Thoracic aorta (tissue), 2 donors: ENCODE data around the gene TRPM2. TPM values are rescaled to one million over a fixed set of nuclear protein-coding genes. Genes with fewer than 3 reads are reported as not detected.

Experiments used
- ATAC-seq: fragments of 150-250 bp; one replicate; pipeline ENCODE4 v1.8.0; 2017; ENCODE audit warnings: low read depth; ENCODE audit not compliant: insufficient number of reproducible peaks, low FRiP score
- DNase-seq: peaks from one replicate; pipeline ENCODE4 v3.0.0-alpha.2; 2020; ENCODE audit warnings: low spot score
- H3K27ac ChIP-seq, 2 donors: fragments of 200-600 bp; sonication (generic); 1 replicate in 1 of 2; 2 replicates in 1 of 2; pipeline ENCODE4 v1.5.1; 2016; ENCODE audit warnings: mild to moderate bottlenecking in 2 of 2, moderate library complexity in 2 of 2
- H3K27me3 ChIP-seq: fragments of 200-600 bp; sonication (generic); replicated peaks from 2 replicates; pipeline ENCODE4 v1.6.0; 2016; ENCODE audit warnings: mild to moderate bottlenecking; ENCODE audit not compliant: insufficient read depth
- H3K36me3 ChIP-seq: fragments of 200-600 bp; sonication (generic); one replicate; pipeline ENCODE4 v1.5.1; 2016
- H3K4me1 ChIP-seq, 2 donors: fragments of 200-600 bp; sonication (generic); 1 replicate in 1 of 2; 2 replicates in 1 of 2; pipeline versions ENCODE4 v1.5.1 to v1.6.0; 2016; ENCODE audit warnings: low read depth in 2 of 2, mild to moderate bottlenecking in 1 of 2; ENCODE audit not compliant: control insufficient read depth in 1 of 2
- H3K4me3 ChIP-seq: fragments of 200-600 bp; sonication (generic); 2 replicates; pipeline ENCODE4 v1.5.1; 2016; ENCODE audit warnings: mild to moderate bottlenecking
- H3K9me3 ChIP-seq: fragments of 200-600 bp; sonication (generic); 2 replicates; pipeline ENCODE4 v1.5.1; 2016
- total RNA-seq, 2 donors: library from RNA; depleted of rRNA; stranded (reverse); fragments of >200 nt; gene quantifications; one replicate each; pipeline versions ENCODE4 v1.1.0 to v1.2.3, GENCODE V29; 2016
- TF ChIP-seq, protein P1 (sequence below): fragments of 200-600 bp; sonication (generic); IDR thresholded peaks from one replicate; pipeline ENCODE4 v1.5.1; 2019; ENCODE audit warnings: antibody characterized with exemption

TRPM2 gene
- total RNA-seq, 2 donors from 2014 or later = 10.4 to 12.9 TPM

DNA sequence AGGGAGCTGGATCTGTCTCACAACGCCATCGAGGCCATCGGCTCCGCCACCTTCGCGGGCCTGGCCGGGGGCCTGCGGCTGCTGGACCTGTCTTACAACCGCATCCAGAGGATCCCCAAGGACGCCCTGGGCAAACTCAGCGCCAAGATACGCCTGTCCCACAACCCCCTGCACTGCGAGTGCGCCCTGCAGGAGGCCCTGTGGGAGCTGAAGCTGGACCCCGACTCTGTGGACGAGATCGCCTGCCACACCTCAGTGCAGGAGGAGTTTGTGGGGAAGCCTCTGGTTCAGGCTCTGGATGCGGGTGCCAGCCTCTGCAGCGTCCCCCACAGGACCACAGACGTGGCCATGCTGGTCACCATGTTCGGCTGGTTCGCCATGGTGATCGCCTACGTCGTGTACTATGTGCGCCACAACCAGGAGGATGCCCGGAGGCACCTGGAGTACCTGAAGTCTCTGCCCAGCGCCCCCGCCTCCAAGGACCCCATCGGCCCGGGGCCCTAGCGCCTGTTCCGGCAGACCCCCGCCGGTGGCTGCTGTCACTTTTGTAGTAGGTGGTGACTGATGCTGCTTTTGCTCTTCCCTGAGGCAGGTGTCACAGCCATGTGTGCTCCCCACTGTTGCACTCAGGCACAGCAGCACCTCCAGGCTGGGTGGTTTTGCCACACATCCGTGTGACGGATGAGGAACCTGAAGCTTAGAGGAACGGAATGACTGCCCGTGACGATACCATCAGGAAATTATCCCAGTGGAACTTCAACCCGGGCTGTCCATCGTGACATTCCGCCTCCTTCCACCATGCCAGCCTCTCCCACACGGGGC, 103.7 kb downstream of the TRPM2 start:
- Histone ChIP-seq H3K4me3 (no peak overlapping the region), H3K4me1 (peaks cover 3 to 9% of the 10 kb centered on the region in 2 donors), H3K36me3 (no peaks in the 10 kb centered on the region), H3K27ac (no peak overlapping the region), H3K9me3 (peaks cover 5% of the 10 kb centered on the region), H3K27me3 (no peaks in the 10 kb centered on the region)
- TF ChIP-seq, protein P1, sequence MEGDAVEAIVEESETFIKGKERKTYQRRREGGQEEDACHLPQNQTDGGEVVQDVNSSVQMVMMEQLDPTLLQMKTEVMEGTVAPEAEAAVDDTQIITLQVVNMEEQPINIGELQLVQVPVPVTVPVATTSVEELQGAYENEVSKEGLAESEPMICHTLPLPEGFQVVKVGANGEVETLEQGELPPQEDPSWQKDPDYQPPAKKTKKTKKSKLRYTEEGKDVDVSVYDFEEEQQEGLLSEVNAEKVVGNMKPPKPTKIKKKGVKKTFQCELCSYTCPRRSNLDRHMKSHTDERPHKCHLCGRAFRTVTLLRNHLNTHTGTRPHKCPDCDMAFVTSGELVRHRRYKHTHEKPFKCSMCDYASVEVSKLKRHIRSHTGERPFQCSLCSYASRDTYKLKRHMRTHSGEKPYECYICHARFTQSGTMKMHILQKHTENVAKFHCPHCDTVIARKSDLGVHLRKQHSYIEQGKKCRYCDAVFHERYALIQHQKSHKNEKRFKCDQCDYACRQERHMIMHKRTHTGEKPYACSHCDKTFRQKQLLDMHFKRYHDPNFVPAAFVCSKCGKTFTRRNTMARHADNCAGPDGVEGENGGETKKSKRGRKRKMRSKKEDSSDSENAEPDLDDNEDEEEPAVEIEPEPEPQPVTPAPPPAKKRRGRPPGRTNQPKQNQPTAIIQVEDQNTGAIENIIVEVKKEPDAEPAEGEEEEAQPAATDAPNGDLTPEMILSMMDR = no peak
- no peak for ATAC-seq
- DNase-seq = no peak

- TF ChIP-seq, protein P1 = no peak
- Histone ChIP-seq H3K36me3 (no peaks in the 10 kb centered on the region), H3K27ac (no peak overlapping the region), H3K9me3 (peaks cover 4% of the 10 kb centered on the region), H3K27me3 (no peaks in the 10 kb centered on the region), H3K4me1 (peaks cover 3 to 9% of the 10 kb centered on the region in 2 donors), H3K4me3 (no peak overlapping the region)
- ATAC-seq (no peak), DNase-seq (no peak)
Observed at GRCh38 chr21:44458971-44459711, 105.7 kb downstream of the TRPM2 start.

- Histone ChIP-seq H3K4me1 (peaks cover 3 to 9% of the 10 kb centered on the region in 2 donors), H3K4me3 (no peak overlapping the region), H3K27me3 (no peaks in the 10 kb centered on the region), H3K36me3 (no peaks in the 10 kb centered on the region), H3K27ac (no peak overlapping the region), H3K9me3 (no peaks in the 10 kb centered on the region)
- DNase-seq (no peak), ATAC-seq (no peak)
- TF ChIP-seq, protein P1 = no peak
Observed at GRCh38 chr21:44459712-44460440, 106.5 kb downstream of the TRPM2 start.

DNA sequence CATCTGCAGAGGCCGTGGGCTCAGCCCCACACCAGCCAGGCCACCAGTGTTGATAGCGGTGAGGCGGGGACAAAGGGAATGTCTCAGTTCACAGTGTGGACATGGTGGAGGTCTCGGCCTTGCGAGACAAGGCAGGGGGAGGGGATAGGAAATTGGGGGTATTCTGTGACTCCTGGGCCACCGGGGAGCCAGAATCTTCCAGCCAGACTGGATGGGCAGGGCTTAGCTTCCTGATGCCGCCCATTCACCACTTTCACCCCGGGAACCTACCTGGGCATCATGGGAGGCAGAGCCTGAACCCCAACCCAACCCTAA, 107.0 kb downstream of the TRPM2 start:
- Histone ChIP-seq H3K4me3 (no peak overlapping the region), H3K27me3 (no peaks in the 10 kb centered on the region), H3K27ac (no peak overlapping the region), H3K9me3 (no peaks in the 10 kb centered on the region), H3K36me3 (no peaks in the 10 kb centered on the region), H3K4me1 (peaks cover 3 to 9% of the 10 kb centered on the region in 2 donors)
- DNase-seq (no peak), ATAC-seq (no peak)
- TF ChIP-seq, protein P1 = no peak

DNA sequence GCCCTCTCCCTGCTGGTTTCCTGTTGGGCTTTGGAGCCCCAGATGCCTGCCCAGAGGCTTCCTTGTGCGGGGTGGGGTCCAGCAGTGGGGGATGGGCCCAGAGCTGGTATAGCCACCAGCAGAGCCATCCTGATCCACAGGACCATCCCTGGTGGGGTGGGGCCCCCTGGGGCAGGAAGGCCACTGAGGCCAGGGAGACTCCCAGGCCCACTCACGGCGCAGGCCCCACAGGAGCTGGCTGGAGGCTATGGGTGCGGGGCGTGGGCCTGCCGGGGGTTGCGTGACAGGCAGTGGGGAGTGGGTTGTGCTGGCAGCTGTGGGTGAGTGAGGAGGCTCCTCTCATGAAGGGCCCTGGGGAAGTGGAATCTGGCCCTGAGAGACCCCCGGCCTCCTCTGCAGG, 107.6 kb downstream of the TRPM2 start:
- no peak overlapping the region for H3K27ac ChIP-seq
- ATAC-seq (no peak), DNase-seq (no peak)
- peaks cover 2 to 5% of the 10 kb centered on the region in 2 donors for H3K4me1 ChIP-seq
- no peaks in the 10 kb centered on the region for H3K9me3 ChIP-seq
- H3K27me3 ChIP-seq = no peaks in the 10 kb centered on the region
- no peak overlapping the region for H3K4me3 ChIP-seq
- TF ChIP-seq, protein P1 = no peak
- H3K36me3 ChIP-seq = no peaks in the 10 kb centered on the region
